OCI-LY7 (cell line): ENCODE data around the gene UBC. TPM values are rescaled to one million over a fixed set of nuclear protein-coding genes. Genes with fewer than 3 reads are reported as not detected.

Experiments
- BruUV-seq: library from RNA; stranded (reverse); fragments of 400-500 nt; replicated peaks from 2 replicates; lab custom pipeline; 2021; lab: Mats Ljungman, UMichigan
- CTCF ChIA-PET: fragments of 300-600 bp; sonication (Branson Sonifier 250); formaldehyde crosslinking; loops from one replicate; lab custom pipeline; 2022; ENCODE audit warnings: antibody characterized with exemption; ENCODE audit not compliant: unreplicated experiment; lab: Charles Lee
- POLR2A ChIA-PET: fragments of 300-600 bp; sonication (Branson Sonifier 250); formaldehyde crosslinking; loops from one replicate; lab custom pipeline; 2022; ENCODE audit warnings: antibody characterized with exemption; lab: Charles Lee
- DNase-seq: peaks from one replicate; pipeline ENCODE4 v3.0.0-alpha.2; 2015; ENCODE audit warnings: low spot score
- H2AFZ ChIP-seq: fragments of 200-600 bp; sonication (generic), shearing (Covaris generic); 2 replicates; pipeline ENCODE4 v1.6.1; 2014; ENCODE audit warnings: mild to moderate bottlenecking, antibody characterized with exemption, low read length, moderate library complexity
- H3K27ac ChIP-seq: fragments of 200-600 bp; sonication (generic); 2 replicates; pipeline ENCODE4 v1.5.1; 2014; ENCODE audit warnings: mixed run types, low read depth, mild to moderate bottlenecking, moderate library complexity, low read length, inconsistent platforms; ENCODE audit not compliant: poor library complexity, severe bottlenecking
- H3K36me3 ChIP-seq: fragments of 200-600 bp; sonication (generic); 2 replicates; pipeline ENCODE4 v1.6.1; 2014; ENCODE audit warnings: mild to moderate bottlenecking, antibody characterized with exemption, low read length, moderate library complexity, mixed read lengths; ENCODE audit not compliant: insufficient read depth
- H3K4me1 ChIP-seq: fragments of 200-600 bp; sonication (generic); 2 replicates; pipeline ENCODE4 v1.5.1; 2014; ENCODE audit warnings: mild to moderate bottlenecking, low read length; ENCODE audit not compliant: insufficient read depth, poor library complexity, severe bottlenecking
- H3K4me2 ChIP-seq: fragments of 200-600 bp; sonication (generic); 2 replicates; pipeline ENCODE4 v1.6.1; 2014; ENCODE audit warnings: mild to moderate bottlenecking, low read length
- H3K4me3 ChIP-seq: fragments of 200-600 bp; sonication (generic); 2 replicates; pipeline ENCODE4 v1.5.1; 2014; ENCODE audit warnings: mild to moderate bottlenecking, low read depth, low read length; ENCODE audit not compliant: poor library complexity, severe bottlenecking
- H3K79me2 ChIP-seq: fragments of 200-600 bp; sonication (generic); 2 replicates; pipeline ENCODE4 v1.6.1; 2016; ENCODE audit warnings: low read depth, mild to moderate bottlenecking, low read length, moderate library complexity, mixed read lengths; ENCODE audit not compliant: insufficient read depth
- H3K9me2 ChIP-seq: fragments of 200-600 bp; sonication (generic); 2 replicates; pipeline ENCODE4 v1.6.1; 2016; ENCODE audit warnings: mild to moderate bottlenecking, low read length, mixed read lengths; ENCODE audit not compliant: insufficient read depth
- H3K9me3 ChIP-seq: fragments of 200-600 bp; sonication (generic); 2 replicates; pipeline ENCODE4 v1.6.1; 2014; ENCODE audit warnings: mild to moderate bottlenecking, mixed run types, low read length, mixed read lengths
- H4K20me1 ChIP-seq: fragments of 200-600 bp; sonication (generic); 2 replicates; pipeline ENCODE4 v1.6.1; 2014; ENCODE audit warnings: mild to moderate bottlenecking, antibody characterized with exemption, low read length, moderate library complexity, mixed read lengths; ENCODE audit not compliant: insufficient read depth
- CTCF ChIP-seq: fragments of 200-600 bp; sonication (generic); conservative IDR thresholded peaks from 2 replicates; pipeline ENCODE4 v1.5.1; 2014; ENCODE audit warnings: mild to moderate bottlenecking, antibody characterized with exemption, low read length, moderate library complexity, mixed read lengths
- EZH2phosphoT487 ChIP-seq: fragments of 200-600 bp; sonication (generic); IDR thresholded peaks from 2 replicates; pipeline ENCODE4 v1.6.1; 2018; ENCODE audit warnings: low read depth, borderline replicate concordance, mild to moderate bottlenecking, mixed run types, antibody characterized with exemption, low read length, moderate library complexity, mixed read lengths
- intact Hi-C: fragments of 100-400 bp; cut with micrococcal nuclease; formaldehyde crosslinking; loops from one replicate; pipeline ENCODE4 v1.10.0; 2022; ENCODE audit not compliant: unreplicated experiment
- total RNA-seq, 2 experiments: library from RNA; depleted of rRNA in 1 of 2; stranded (reverse); fragments of >200 nt in 1 of 2; shearing (Covaris generic) in 1 of 2; gene quantifications; 2 replicates each; pipeline ENCODE4 v1.2.3, GENCODE V29; 2014 to 2022

UBC gene
- total RNA-seq, 2 experiments from 2014 or later: 431 to 616 TPM

DNA sequence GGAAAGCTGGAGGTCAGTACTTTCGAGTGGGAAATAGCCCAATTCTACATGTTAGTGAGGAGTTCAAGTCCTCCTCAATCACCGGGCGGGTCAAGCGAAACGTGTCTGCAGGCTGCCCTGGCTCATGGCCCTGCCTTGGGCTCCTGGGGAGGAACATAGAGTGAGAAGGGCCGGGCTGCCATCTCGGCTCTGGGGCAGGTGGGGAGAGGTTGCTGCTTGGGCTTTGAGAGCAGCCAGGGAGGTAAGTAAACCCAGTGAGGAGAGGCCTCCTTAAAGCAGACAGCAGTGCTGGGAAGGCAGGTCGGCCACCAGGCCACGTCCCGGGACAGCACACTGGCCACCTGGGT lies 32.0 kb upstream of the UBC start:
- H3K27ac ChIP-seq: no peak overlapping the region
- no peak overlapping the region for H3K4me2 ChIP-seq
- no TSS peak for BruUV-seq
- H3K4me3 ChIP-seq: no peak overlapping the region
- no peaks in the 10 kb centered on the region for H4K20me1 ChIP-seq
- intact Hi-C loops: no loop called here
- H3K36me3 ChIP-seq: peaks cover 59% of the 10 kb centered on the region
- H3K4me1 ChIP-seq: no peaks in the 10 kb centered on the region
- TF ChIP-seq CTCF: no peak
- TF ChIP-seq EZH2phosphoT487: no peak
- H3K9me2 ChIP-seq: no peaks in the 10 kb centered on the region
- no peak overlapping the region for H2AFZ ChIP-seq
- ChIA-PET CTCF (no interaction called here), POLR2A (no interaction called here)
- no peaks in the 10 kb centered on the region for H3K79me2 ChIP-seq
- H3K9me3 ChIP-seq: no peaks in the 10 kb centered on the region
- no peak for DNase-seq

DNA sequence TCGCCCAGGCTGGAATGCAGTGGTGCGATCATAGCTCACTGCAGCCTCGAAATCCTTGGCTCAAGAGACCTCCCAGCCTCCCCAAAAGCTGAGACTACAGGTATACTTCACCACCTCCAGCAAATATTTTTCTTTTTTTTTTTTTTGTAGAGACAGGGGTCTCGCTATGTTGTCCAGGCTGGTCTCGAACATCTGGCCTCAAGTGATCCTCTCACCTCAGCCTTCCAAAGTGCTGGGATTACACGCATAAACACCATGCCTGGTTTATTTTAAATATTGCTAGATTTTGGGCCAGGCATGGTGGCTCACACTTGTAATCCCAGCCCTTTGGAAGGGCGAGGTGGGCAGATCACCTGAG lies 26.7 kb upstream of the UBC start:
- Histone ChIP-seq H4K20me1 (no peaks in the 10 kb centered on the region), H2AFZ (peak overlapping the region; percentile 78; the same call in 1 of the 2 replicates), H3K4me2 (peak overlapping the region; percentile 81), H3K9me3 (no peaks in the 10 kb centered on the region), H3K9me2 (no peaks in the 10 kb centered on the region), H3K4me1 (peaks cover 29% of the 10 kb centered on the region), H3K27ac (peak overlapping the region; percentile 88), H3K36me3 (peaks cover 16% of the 10 kb centered on the region; the same call in 1 of the 2 replicates), H3K79me2 (no peaks in the 10 kb centered on the region), H3K4me3 (peak overlapping the region; percentile 72)
- POLR2A ChIA-PET: interaction anchor here (0.6 to 10.3 kb wide), 4 partner anchors 22 to 62 kb away, joined by 3 to 167 read pairs (median 6); partner anchors contain the start of gene UBC
- DNase-seq: no peak
- no TSS peak for BruUV-seq
- intact Hi-C loops: no loop called here
- TF ChIP-seq EZH2phosphoT487 (no peak), CTCF (no peak)
- CTCF ChIA-PET: interaction anchor here (1.5 to 4.3 kb wide), 5 partner anchors 21 to 39 kb away, joined by 4 to 21 read pairs (median 5); partner anchors contain the start of gene UBC

- H2AFZ ChIP-seq: peak overlapping the region; percentile 78; the same call in 1 of the 2 replicates
- intact Hi-C loops: no loop called here
- H3K4me1 ChIP-seq: peaks cover 29% of the 10 kb centered on the region
- H3K4me2 ChIP-seq: peak overlapping the region; percentile 81
- no TSS peak for BruUV-seq
- no peaks in the 10 kb centered on the region for H3K9me2 ChIP-seq
- no peaks in the 10 kb centered on the region for H3K9me3 ChIP-seq
- ChIA-PET CTCF (interaction anchor here (1.0 to 4.3 kb wide), 8 partner anchors 13 to 43 kb away, joined by 3 to 21 read pairs (median 4); partner anchors contain the start of gene UBC), POLR2A (interaction anchor here (0.6 to 10.3 kb wide), 7 partner anchors 12 to 63 kb away, joined by 3 to 167 read pairs (median 5); partner anchors contain the start of gene UBC)
- DNase-seq: peak; percentile 90
- H3K27ac ChIP-seq: peak overlapping the region; percentile 88
- TF ChIP-seq CTCF (peak; percentile 92), EZH2phosphoT487 (no peak)
- H3K4me3 ChIP-seq: peak overlapping the region; percentile 72
- peaks cover 12% of the 10 kb centered on the region; the same call in 1 of the 2 replicates for H3K36me3 ChIP-seq
- no peaks in the 10 kb centered on the region for H4K20me1 ChIP-seq
- H3K79me2 ChIP-seq: no peaks in the 10 kb centered on the region
Measured at GRCh38 chr12:124940393-124941169, 26.1 kb upstream of the UBC start.
